Activated T-cell treated with anti-CD3 and anti-CD28 coated beads for 1 hour (primary cell): Measurements from ENCODE around the gene GRIFIN.
"Not testable (repeated sequence)": the region's sequence is repeated elsewhere in the genome, so short reads cannot be mapped to it uniquely, and the experiment has no call there.

Source experiments
- DNase-seq: peaks from one replicate; pipeline ENCODE4 v3.0.0-alpha.2; 2020; ENCODE audit warnings: low read depth

Gene GRIFIN

DNA sequence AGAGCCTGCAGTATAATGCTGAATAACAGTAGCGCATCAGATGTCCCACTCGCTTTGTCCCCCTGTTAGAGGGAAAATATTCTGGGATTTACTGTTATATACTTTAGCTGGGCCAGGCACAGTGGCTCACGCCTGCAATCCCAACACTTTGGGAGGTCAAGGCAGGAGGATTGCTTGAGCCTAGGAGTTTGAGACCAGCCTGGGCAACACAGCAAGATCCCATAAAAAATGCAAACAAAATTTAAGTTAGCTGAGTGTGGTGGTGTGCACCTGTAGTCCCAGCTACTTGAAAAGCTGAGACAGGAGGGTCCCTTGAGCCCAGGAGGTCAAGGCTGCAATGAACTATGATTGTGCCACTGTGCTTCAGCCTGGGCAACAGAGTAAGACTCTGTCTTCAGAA is 22.3 kb downstream of the GRIFIN start:
- not testable (repeated sequence) for DNase-seq

DNA sequence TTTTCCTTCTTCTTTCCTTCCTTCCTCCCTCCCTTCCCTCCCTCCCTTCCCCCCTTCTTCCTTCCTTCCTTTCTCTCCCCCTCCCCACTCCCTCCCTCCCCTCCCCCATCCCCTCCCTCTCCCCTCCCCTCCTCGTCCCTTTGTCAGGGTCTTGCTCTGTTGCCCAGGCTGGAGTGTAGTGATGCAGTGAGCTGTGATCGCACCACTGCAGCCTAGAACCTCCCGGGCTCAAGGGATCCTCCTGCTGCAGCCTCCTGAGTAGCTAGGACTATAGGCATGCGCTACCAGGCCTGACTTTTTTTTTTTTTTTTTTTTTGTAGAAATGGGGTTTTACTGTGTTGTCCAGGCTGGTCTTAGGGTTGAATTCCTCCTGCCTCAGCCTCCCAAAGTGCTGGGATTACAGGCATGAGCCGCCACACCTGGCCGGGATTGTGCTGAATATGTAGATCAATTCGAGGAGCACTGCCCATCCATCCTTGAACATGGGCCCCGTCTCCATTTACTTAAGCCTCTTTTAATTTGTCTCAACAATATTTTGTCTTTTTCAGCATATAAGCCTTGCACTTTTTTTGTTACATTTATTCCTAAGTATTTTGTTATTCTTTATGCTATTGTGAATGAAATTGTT is 23.4 kb downstream of the GRIFIN start:
- no peak for DNase-seq

DNA sequence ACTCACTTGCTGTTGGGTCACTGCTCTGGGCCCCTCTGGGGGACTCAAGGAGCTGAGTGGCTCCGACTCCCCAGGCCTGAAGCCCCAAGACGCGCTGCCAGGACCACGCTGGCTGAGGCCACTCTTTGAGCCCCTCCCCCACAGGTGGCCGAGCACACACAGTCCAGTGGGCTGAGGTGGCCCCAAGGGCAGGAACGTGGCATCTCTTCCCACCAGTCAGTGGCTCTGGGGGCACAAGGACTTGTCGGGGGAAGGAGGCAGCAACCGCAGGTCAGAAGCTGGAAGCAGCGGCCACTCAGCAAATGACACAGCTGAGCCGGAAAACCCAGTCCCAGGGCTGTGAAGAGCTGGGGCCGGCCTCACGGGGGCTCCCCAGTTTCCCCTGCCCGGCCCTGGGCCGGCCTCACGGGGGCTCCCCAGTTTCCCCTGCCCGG is 24.1 kb downstream of the GRIFIN start:
- no peak for DNase-seq

DNA sequence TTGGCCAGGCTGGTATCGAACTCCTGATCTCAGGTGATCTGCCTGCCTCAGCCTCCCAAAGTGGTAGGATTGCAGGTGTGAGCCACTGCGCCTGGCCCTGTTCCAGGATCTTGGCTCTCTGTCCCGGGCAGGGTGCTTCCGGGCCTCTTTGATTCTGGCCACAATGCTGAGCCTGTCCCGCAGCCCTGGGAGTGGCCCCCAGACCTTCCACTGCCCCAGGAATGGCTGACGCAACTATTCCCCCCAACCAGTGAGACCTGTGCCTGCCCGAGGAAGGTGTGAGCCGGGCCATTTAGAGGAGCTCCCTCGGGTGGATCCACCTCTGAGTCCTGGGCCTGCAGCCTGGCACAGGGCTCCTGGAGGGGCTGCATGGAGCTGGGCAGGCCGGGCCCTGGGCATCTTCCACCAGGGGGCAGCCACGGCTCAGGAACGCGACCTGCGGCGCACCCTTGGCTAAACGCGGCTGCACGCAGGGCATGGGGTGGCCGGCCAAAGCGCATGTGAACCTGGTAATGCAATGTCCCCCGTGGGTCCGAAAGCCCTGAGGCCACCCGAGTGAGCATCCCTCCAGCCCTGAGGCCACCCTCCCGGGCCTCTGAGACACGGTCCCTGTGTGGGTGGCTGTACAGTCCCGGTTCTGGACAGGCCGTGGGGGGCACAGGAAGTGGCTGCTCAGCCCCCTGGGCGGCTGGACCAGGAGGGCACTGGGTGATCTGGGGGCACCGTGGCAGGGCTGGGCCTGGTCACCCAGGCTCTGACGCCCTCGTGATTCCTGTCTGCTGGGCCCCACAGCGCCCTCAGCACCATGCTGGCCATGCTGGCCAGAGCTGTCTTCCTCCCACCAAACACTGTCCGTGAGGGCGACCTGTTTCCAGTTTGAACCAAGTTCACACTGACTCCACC is 24.8 kb downstream of the GRIFIN start:
- DNase-seq: peak; percentile 76

DNA sequence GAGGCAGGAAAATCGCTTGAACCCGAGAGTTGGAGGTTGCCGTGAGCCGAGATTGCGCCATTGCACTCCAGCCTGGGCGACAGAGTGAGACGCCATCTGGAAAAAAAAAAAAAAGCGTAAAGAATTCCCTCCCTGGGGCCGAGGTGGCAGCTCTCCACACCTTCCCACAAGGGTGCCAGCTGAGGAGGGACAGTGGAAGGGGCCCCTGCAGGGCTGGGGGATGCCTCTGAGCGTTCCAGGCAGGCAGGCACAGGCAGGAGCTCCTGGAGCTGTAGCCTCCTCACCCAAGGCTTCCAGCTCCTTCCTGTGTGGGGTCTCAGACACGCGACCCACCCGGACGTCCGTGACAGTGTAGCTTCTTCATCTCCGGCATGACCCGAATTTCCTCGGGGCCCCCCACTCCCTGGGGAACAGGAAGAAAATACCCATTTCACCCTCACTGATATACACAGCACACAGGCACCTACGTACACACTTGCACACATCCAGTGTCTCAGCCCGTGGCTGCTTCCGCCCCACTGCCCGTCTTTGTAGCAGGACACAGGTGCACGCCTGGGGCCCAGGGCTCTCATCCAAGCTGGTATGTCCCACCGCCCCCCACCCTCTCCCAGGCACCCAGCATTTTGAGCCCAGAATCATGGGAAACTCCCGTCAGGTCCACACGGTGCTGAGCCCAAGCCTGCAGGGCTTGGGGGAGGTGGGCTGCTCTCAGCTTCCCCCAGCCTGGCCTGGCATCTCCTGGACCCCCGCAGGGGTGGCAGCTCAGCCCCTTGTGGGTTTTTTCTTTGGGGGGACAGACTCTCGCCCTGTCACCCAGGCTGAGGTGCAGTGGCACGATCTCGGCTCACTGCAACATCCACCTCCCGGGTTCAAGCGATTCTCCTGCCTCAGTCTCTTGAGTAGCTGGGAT is 25.7 kb downstream of the GRIFIN start:
- DNase-seq: no peak

DNA sequence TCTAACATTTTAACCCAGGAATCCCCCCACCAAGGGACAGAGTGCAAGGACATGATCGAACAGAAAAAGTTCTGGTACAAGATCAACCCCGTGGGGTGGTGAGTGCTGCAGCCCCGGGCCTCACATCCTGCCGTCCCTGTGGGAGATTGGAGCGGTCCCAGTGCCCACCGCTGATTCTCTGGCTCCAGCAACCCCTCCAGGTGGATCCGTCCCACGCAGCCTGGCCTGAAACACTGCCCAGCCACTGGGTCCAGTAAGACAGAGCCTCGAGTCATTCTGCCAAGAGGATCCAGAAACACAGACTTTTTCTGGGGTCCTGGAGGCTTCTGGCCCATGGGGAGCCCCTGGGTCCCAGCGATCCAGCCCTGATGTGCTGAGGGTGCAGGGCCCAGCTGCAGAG is 29.5 kb downstream of the GRIFIN start:
- DNase-seq: no peak

- DNase-seq: no peak
Measured at GRCh38 chr7:2445898-2446555, 30.2 kb downstream of the GRIFIN start.

GRCh38 chr7:2445047-2445446 is 31.2 kb downstream of the GRIFIN start:
- no peak for DNase-seq

- no peak for DNase-seq
Measured at GRCh38 chr7:2444476-2444875, 31.7 kb downstream of the GRIFIN start.

DNA sequence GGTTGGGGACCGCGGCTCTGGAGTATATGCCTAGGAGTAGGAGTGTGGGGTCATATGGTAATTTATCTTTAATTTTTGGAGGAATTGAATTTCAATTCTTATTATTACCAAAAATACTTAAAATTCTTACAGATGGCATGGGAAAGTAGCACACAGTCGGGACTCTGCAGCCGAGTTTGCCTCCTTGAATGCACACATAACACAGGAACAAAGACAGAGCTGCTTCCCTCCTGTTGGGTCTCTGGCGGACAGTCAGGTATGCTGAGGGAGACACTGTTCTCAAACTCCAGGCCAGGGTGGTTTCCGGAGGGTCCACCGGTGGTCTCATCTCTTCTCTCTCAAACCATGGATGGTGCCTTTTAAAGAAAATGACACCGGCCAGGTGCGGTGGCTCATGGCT is 32.7 kb downstream of the GRIFIN start:
- no peak for DNase-seq

DNA sequence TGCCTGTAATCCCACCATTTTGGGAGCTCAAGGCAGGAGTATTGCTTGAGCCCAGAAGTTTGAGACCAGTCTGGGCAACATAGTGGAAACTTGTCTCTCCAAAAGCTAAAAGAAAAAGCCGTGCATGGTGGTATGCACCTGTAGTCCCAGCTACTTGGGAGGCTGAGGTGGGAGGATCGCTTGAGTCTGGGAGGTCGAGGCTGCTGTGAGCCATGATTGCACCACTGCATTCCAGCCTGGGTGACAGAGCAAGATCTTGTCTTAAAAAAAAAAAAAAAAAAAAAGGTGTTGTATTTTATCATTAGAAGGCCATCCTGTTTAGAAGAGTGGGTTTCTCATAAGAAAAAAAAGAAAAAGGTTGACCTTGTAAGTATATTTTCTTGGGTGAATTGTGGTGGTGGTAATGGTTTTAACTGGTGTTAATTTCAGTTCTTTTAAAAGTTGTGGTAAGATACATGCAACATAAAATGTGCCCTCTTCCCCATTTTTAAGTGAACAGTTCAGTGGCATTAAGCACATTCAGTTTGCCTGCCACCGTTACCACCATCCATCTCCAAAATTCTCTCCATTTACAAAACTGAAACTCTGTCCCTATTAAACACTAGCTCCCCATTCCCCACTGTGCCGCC is 34.7 kb downstream of the GRIFIN start:
- DNase-seq: no peak

DNA sequence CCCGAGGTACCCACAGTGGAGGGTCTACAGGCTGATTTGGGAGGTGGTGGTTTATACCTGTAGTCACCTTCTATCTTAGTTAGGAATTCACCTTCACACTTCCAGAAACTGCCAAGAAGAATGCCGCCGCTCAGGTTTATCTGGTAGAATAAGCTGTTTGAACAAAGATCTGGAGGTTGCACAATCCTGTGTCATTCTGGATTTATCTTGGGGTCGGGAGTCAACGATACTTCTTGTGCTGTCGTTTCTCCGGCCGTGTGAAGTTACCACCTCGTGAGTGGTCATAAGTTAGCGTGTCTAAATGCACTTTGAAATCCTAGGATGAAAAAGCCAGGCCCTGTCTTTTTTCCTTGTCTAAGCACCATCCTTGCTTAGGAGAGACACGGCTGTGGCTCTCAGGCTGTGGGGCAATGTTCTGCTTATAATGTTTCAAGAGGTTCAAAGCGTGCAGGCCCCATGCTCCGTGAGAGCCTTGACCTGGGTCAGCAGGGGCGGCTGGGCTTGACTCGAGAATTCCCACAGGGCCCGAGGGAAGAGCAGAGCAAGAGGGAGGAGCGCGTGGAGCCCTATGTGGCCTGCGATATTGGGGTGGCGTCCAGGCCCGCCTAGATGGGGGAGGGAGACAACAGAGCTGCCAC is 35.5 kb downstream of the GRIFIN start:
- DNase-seq: no peak

DNA sequence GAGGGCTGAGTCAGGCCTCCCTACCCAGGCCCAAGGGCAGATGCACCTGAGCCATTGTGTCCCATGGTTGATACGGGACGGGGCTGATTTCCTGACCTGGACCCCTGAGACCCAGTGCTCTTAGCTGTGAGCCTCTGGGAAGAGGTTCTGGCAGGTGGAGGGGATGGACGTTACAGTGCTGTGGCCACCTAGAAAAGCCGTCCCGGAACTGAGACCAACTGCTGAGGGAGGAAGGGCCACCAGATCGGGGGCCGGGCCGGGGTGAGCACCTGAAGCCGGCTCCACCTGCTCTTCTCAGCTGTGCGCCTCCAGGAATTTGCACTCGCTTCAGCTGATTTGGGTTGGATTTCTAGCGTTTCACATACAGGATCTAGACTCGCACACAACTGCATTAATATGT is 37.4 kb downstream of the GRIFIN start:
- no peak for DNase-seq

DNA sequence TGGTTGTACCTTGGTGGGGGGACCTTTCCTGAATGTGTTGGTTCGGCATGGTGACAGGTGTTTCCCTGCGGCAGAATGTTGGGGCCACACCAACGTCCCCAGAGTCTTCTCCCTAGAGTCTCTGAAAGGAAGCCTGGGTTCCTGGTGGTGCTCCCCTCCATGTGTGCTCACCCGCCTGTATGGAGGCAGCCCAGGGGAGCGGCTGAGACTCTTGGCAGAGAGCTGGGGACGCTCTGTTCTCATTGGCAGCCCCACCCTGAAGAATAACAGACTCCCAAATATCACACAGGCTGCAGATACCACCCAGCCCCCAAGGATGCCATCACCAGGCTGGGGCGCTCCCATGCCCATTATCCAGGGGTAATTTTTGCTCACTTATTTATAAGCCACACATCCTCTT is 38.0 kb downstream of the GRIFIN start:
- DNase-seq: no peak

- DNase-seq: no peak
Measured at GRCh38 chr7:2437537-2438148, 38.6 kb downstream of the GRIFIN start.

DNA sequence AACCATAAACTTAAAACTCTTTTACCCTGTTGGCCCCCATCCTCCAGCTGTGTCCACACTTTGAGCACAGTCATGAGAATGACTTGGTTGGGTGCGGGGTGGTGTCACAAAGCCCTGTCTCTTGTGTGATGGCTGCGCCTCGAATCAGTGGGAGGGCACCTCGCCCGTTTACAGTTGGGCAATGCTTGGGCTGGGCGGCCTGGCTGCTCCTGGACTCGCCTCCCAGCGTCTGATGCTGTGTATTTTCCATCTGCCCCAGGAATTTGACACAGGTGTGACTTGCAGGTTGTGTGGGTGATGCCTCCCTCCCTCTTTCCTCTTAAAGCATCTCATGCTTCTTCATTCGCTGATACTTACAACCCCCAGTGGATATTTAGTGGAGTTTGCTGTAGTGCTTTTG is 39.1 kb downstream of the GRIFIN start:
- DNase-seq: no peak

- no peak for DNase-seq
Measured at GRCh38 chr7:2436341-2437104, 39.7 kb downstream of the GRIFIN start.

GRCh38 chr7:2435146-2435545 is 41.1 kb downstream of the GRIFIN start:
- no peak for DNase-seq

- no peak for DNase-seq
Measured at GRCh38 chr7:2433713-2434550, 42.3 kb downstream of the GRIFIN start.
